Fibroblast of lung (primary cell): ENCODE results near the gene PGA4. TPM values are rescaled to one million over a fixed set of nuclear protein-coding genes. Genes with fewer than 3 reads are reported as not detected.

Source experiments
- DNase-seq, 2 donors: peaks; one replicate each; pipeline versions ENCODE4 v3.0.0 to v3.0.0-alpha.2; 2010; ENCODE audit warnings: low read depth in 2 of 2
- H2AFZ ChIP-seq: 2 replicates; pipeline ENCODE4 v1.5.1; 2012; ENCODE audit warnings: low read length, control low read depth, inconsistent platforms
- H3K27ac ChIP-seq: 2 replicates; pipeline ENCODE4 v1.5.1; 2011; ENCODE audit warnings: low read length, control low read depth; ENCODE audit not compliant: insufficient read depth
- H3K27me3 ChIP-seq: 2 replicates; pipeline ENCODE4 v1.5.1; 2011; ENCODE audit warnings: mild to moderate bottlenecking, low read length; ENCODE audit not compliant: control insufficient read depth, insufficient read depth
- H3K36me3 ChIP-seq: 2 replicates; pipeline ENCODE4 v1.5.1; 2011; ENCODE audit warnings: low read length; ENCODE audit not compliant: control insufficient read depth, insufficient read depth
- H3K4me1 ChIP-seq: 2 replicates; pipeline ENCODE4 v1.5.1; 2011; ENCODE audit warnings: low read length; ENCODE audit not compliant: control insufficient read depth, insufficient read depth; ENCODE audit errors: extremely low read depth
- H3K4me2 ChIP-seq: 2 replicates; pipeline ENCODE4 v1.5.1; 2011; ENCODE audit warnings: low read length, control low read depth; ENCODE audit not compliant: insufficient read depth; ENCODE audit errors: extremely low read depth
- H3K4me3 ChIP-seq, 4 experiments: fragments of 200-600 bp in 1 of 4; sonication (generic) in 1 of 4; replicated peaks in 1 of 4; 2 replicates each; pipeline ENCODE4 v1.5.1; 2011 to 2016; ENCODE audit warnings: low read length in 4 of 4, low read depth in 3 of 4, mild to moderate bottlenecking in 3 of 4, control low read depth in 2 of 4, inconsistent platforms in 1 of 4, mixed read lengths in 1 of 4; ENCODE audit not compliant: insufficient read depth in 1 of 4; ENCODE audit errors: control extremely low read depth in 1 of 4
- H3K79me2 ChIP-seq: 2 replicates; pipeline ENCODE4 v1.5.1; 2012; ENCODE audit warnings: mild to moderate bottlenecking, low read length, inconsistent platforms; ENCODE audit not compliant: control insufficient read depth, insufficient read depth
- H3K9ac ChIP-seq: 2 replicates; pipeline ENCODE4 v1.5.1; 2011; ENCODE audit warnings: mild to moderate bottlenecking, low read length, control low read depth; ENCODE audit not compliant: insufficient read depth
- H3K9me3 ChIP-seq: 2 replicates; pipeline ENCODE4 v1.5.1; 2012; ENCODE audit warnings: low read depth, low read length; ENCODE audit not compliant: control insufficient read depth, insufficient read depth
- H4K20me1 ChIP-seq: 2 replicates; pipeline ENCODE4 v1.5.1; 2011; ENCODE audit warnings: low read length; ENCODE audit not compliant: control insufficient read depth, insufficient read depth; ENCODE audit errors: extremely low read depth
- CTCF ChIP-seq, 2 donors: IDR thresholded peaks in 1 of 2; conservative IDR thresholded peaks in 1 of 2; 1 replicate in 1 of 2; 2 replicates in 1 of 2; pipeline ENCODE4 v1.5.1; 2011 to 2012; ENCODE audit warnings: low read length in 2 of 2, control low read depth in 1 of 2, inconsistent platforms in 1 of 2, low read depth in 1 of 2, mild to moderate bottlenecking in 1 of 2
- EZH2 ChIP-seq: IDR thresholded peaks from 2 replicates; pipeline ENCODE4 v1.5.1; 2012; ENCODE audit warnings: low read length, control low read depth, mild to moderate bottlenecking; ENCODE audit errors: missing control alignments
- polyA plus RNA-seq, 2 donors: library from polyadenylated mRNA; depleted of rRNA in 1 of 2; stranded (reverse) in 1 of 2; unstranded in 1 of 2; fragments of >200 nt; gene quantifications; 2 replicates each; pipeline ENCODE4 v1.2.1, GENCODE V29; 2011 to 2012; ENCODE audit warnings: missing spikeins in 1 of 2
- total RNA-seq: library from RNA; depleted of rRNA; stranded (reverse); fragments of >200 nt; gene quantifications from 2 replicates; pipeline ENCODE4 v1.2.1, GENCODE V29; 2014

Gene PGA4
- total and polyA plus RNA-seq, 2 donors (not counting 1 experiment from before 2014, with no cell fraction given) = 0.28 to 2.3 TPM

GRCh38 chr11:61259363-61259762 lies 37.2 kb downstream of the PGA4 start:
- no peaks in the 10 kb centered on the region for H3K79me2 ChIP-seq
- H4K20me1 ChIP-seq = no peaks in the 10 kb centered on the region
- DNase-seq = no peak
- H3K9ac ChIP-seq = no peak overlapping the region
- TF ChIP-seq CTCF (conservative IDR thresholded peaks at IDR 0.05 in 1 of 2, IDR thresholded peaks at IDR 0.05 in 1 of 2; ENCODE audit: low read depth in 1 of 2, low read length in 2 of 2) = no peak
- no peak for TF ChIP-seq EZH2
- H3K36me3 ChIP-seq = no peaks in the 10 kb centered on the region
- H3K4me2 ChIP-seq = no peak overlapping the region
- no peaks in the 10 kb centered on the region for H3K9me3 ChIP-seq
- H3K27ac ChIP-seq = no peak overlapping the region
- H2AFZ ChIP-seq = no peak overlapping the region
- H3K27me3 ChIP-seq = no peaks in the 10 kb centered on the region
- H3K4me1 ChIP-seq = no peaks in the 10 kb centered on the region
- H3K4me3 ChIP-seq = no peak overlapping the region

GRCh38 chr11:61264371-61264770 lies 42.2 kb downstream of the PGA4 start:
- no peak overlapping the region for H2AFZ ChIP-seq

GRCh38 chr11:61264795-61265194 lies 42.6 kb downstream of the PGA4 start:
- H3K4me3 ChIP-seq = no peak overlapping the region
- TF ChIP-seq CTCF (conservative IDR thresholded peaks at IDR 0.05 in 1 of 2, IDR thresholded peaks at IDR 0.05 in 1 of 2; ENCODE audit: low read depth in 1 of 2, low read length in 2 of 2) (no peak), EZH2 (no peak)
- no peaks in the 10 kb centered on the region for H4K20me1 ChIP-seq
- no peak overlapping the region for H3K9ac ChIP-seq
- no peaks in the 10 kb centered on the region for H3K4me1 ChIP-seq
- H3K36me3 ChIP-seq = no peaks in the 10 kb centered on the region
- no peak overlapping the region for H2AFZ ChIP-seq
- no peaks in the 10 kb centered on the region for H3K79me2 ChIP-seq
- no peaks in the 10 kb centered on the region for H3K9me3 ChIP-seq
- no peaks in the 10 kb centered on the region for H3K27me3 ChIP-seq
- no peak overlapping the region for H3K27ac ChIP-seq
- H3K4me2 ChIP-seq = no peak overlapping the region
- DNase-seq = no peak

More at GRCh38 chr11:61264371-61264770, 42.2 kb downstream of the PGA4 start:
- Histone ChIP-seq H3K79me2 (no peaks in the 10 kb centered on the region), H3K9ac (no peak overlapping the region), H3K36me3 (no peaks in the 10 kb centered on the region), H3K4me1 (no peaks in the 10 kb centered on the region), H3K9me3 (no peaks in the 10 kb centered on the region), H3K4me3 (no peak overlapping the region), H3K27me3 (no peaks in the 10 kb centered on the region), H3K4me2 (no peak overlapping the region), H3K27ac (no peak overlapping the region), H4K20me1 (no peaks in the 10 kb centered on the region)
- TF ChIP-seq CTCF (conservative IDR thresholded peaks at IDR 0.05 in 1 of 2, IDR thresholded peaks at IDR 0.05 in 1 of 2; ENCODE audit: low read depth in 1 of 2, low read length in 2 of 2) = no peak
- no peak for TF ChIP-seq EZH2
- DNase-seq = no peak
